GM18508 (cell line): ENCODE data around the gene MGLL.

Experiments used
- ATAC-seq: cut with Tn5 transposase; IDR thresholded peaks from one replicate; pipeline ENCODE4 v1.9.1; 2021; ENCODE audit warnings: moderate number of reproducible peaks; ENCODE audit not compliant: insufficient read depth, unreplicated experiment

Gene MGLL

GRCh38 chr3:127647845-127648204 lies 174.5 kb downstream of the MGLL start:
- no peak for ATAC-seq

- no peak for ATAC-seq
Observed at GRCh38 chr3:127647166-127647844, 175.0 kb downstream of the MGLL start.

DNA sequence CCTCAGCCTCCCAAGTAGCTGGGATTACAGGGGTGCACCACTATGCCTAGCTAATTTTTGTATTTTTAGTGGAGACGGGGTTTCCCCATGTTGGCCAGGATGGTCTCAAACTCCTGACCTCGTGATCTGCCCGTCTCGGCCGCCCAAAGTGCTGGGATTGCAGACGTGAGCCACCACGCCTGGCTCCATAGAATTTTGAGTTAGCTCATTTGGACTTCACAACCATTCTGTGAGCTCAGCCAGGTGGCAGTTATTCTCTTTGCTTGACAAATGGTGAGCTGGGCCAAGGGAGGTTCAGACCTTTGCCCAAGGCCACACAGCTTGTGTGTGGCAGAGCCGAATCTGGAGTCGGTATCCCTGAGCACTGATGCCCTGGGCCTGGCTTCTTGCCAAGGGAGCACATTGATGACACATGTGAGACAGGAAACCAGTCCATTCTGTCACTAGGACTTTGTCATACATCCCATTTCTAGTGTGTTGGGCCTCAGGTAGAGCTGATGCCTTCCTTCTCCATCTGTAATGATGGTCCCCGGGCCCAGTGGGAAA lies 175.7 kb downstream of the MGLL start:
- ATAC-seq, result no peak

GRCh38 chr3:127645371-127646015 lies 176.8 kb downstream of the MGLL start:
- ATAC-seq, result no peak

DNA sequence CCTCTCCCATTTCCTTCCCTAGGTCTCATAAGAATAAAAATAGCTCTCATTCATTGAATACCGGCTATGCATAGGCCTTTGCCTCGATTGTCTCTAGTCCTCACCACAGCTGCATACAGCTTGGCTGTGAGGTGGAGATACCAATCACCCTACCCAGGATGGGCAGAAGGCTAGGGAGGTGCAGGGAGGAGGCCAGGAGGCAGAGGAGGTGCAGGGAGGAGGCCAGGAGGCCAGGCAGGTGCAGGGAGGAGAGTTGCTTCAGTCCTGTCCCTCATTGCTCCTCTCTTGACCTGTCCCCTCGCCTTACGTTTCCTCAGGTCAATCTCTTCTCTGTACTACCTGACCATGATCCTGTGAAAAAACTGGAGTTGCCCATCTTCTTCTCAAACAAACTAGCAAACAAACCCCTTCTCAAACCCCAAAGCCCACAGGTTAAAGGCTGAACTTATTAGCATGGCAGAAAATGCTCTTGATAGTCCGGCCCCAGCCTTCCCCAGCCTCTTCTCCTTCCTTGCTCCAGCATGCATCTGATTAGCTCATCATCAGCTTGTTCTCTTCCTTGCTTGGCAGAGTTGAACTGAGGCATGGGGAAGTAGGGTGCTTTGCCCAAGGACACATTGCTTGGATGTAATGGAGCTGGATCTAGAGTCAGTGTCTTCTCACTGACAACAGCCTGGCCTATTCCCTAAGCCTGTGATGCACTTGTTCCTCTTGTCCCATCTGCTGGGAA lies 177.5 kb downstream of the MGLL start:
- ATAC-seq, result no peak

DNA sequence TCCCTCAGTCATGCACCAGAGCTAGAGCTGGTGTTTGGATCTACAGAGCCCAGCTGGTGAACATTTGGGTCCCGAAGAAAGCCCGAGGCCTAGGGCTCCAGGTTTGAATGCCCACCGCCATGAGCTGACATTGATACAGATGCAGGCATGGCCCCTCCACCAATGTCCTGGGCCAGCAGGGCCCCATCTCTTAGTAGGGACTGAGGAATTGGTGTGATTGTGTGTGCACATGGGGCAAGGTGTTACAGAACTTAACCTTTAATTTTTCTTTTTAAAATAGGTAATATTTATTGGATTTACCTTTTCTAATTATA lies 182.3 kb downstream of the MGLL start:
- ATAC-seq, result no peak

DNA sequence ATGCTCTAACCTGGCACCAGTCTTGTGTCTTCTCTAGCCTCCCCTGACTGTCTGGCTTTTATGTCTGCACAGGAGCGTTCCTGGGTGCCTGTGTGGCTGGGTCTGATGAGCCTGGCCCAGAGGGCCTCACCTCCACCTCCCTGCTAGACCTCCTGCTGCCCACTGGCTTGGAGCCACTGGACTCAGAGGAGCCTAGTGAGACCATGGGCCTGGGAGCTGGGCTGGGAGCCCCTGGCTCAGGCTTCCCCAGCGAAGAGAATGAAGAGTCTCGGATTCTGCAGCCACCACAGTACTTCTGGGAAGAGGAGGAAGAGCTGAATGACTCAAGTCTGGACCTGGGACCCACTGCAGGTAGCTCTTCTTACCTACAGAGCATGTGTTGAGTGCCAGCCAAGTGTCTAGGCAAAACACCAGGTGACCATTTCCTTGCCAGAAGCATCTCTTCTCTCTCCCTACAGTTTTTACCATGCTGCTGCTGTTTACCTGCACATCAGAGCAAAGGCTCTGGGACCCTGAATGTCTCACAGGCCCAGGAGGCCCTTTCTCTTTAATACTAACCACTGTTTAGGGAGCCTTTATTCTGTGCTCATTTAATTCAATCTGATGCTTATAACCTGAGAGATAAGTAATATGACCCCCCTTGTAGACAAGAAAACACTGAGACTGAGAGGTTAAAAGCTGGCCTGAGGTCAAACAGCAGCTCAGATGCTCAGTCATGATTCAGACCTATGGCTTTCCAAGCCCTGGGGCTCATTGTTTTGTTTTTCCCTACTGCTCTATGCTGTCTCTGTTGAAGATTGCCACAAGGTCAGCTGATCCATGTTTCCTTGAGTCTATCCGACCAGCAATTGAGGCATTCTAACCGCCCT lies 182.9 kb downstream of the MGLL start:
- ATAC-seq, result no peak
